Activated CD4-positive, alpha-beta memory T cell treated with anti-CD3 and anti-CD28 coated beads for 36 hours (primary cell): ENCODE data around the gene FNDC1. TPM values are rescaled to one million over a fixed set of nuclear protein-coding genes. Genes with fewer than 3 reads are reported as not detected.

Source experiments
- CTCF ChIA-PET: fragments of 350-600 bp; sonication (Branson Sonifier 250); formaldehyde crosslinking; loops from one replicate; lab custom pipeline; 2021; ENCODE audit warnings: antibody characterized with exemption, inconsistent platforms; lab: Charles Lee
- POLR2A ChIA-PET: fragments of 350-600 bp; sonication (Branson Sonifier 250); formaldehyde crosslinking; loops from one replicate; lab custom pipeline; 2021; ENCODE audit warnings: antibody characterized with exemption; lab: Charles Lee
- DNase-seq: peaks from one replicate; pipeline ENCODE4 v3.0.0-alpha.2; 2020
- H3K27ac Mint-ChIP-seq: one replicate; pipeline ENCODE4 v1.8.0; 2021; ENCODE audit warnings: mixed read lengths
- H3K27me3 Mint-ChIP-seq: one replicate; pipeline ENCODE4 v1.8.0; 2021; ENCODE audit warnings: mixed read lengths
- H3K36me3 Mint-ChIP-seq: one replicate; pipeline ENCODE4 v1.8.0; 2021; ENCODE audit warnings: mixed read lengths
- H3K4me1 Mint-ChIP-seq: one replicate; pipeline ENCODE4 v1.8.0; 2021; ENCODE audit warnings: low read depth, mixed read lengths
- H3K4me3 Mint-ChIP-seq: one replicate; pipeline ENCODE4 v1.8.0; 2021; ENCODE audit warnings: mild to moderate bottlenecking, mixed read lengths
- H3K9me3 Mint-ChIP-seq: one replicate; pipeline ENCODE4 v1.8.0; 2021; ENCODE audit warnings: mixed read lengths
- intact Hi-C: fragments of 100-400 bp; cut with micrococcal nuclease; formaldehyde crosslinking; loops from one replicate; pipeline ENCODE4 v1.15.1; 2023
- total RNA-seq, 2 experiments: library from RNA; stranded (reverse); gene quantifications; one replicate each; pipeline ENCODE4 v1.2.3, GENCODE V29; 2021

Gene FNDC1
- total RNA-seq, 2 experiments from 2014 or later, result not detected

GRCh38 chr6:159132664-159133063 is 36.5 kb upstream of the FNDC1 start:
- no peaks in the 10 kb centered on the region for H3K9me3 Mint-ChIP-seq
- H3K27ac Mint-ChIP-seq, result no peak overlapping the region
- H3K36me3 Mint-ChIP-seq, result no peaks in the 10 kb centered on the region
- CTCF ChIA-PET, result interaction anchor here (7.6 to 10.7 kb wide), 2 partner anchors 23 to 126 kb away, joined by 111 to 248 read pairs; no protein-coding TSS in a partner anchor
- POLR2A ChIA-PET, result no interaction called here
- no peaks in the 10 kb centered on the region for H3K4me1 Mint-ChIP-seq
- H3K4me3 Mint-ChIP-seq, result no peak overlapping the region
- peaks cover 1% of the 10 kb centered on the region for H3K27me3 Mint-ChIP-seq
- intact Hi-C loops, result no loop called here
- DNase-seq, result no peak

GRCh38 chr6:159134701-159135364 is 34.4 kb upstream of the FNDC1 start:
- POLR2A ChIA-PET, result interaction anchor here (0.6 kb wide), 1 partner anchor 117 kb away, joined by 3 read pairs; no protein-coding TSS in a partner anchor
- intact Hi-C loops, result loop anchor here (1.0 kb wide), 2 partner anchors 25 to 127 kb away; no protein-coding TSS in a partner anchor

GRCh38 chr6:159137676-159138075 is 31.5 kb upstream of the FNDC1 start:
- ChIA-PET CTCF (interaction anchor here (1.1 to 10.7 kb wide), 4 partner anchors 12 to 131 kb away, joined by 3 to 248 read pairs (median 58); no protein-coding TSS in a partner anchor), POLR2A (no interaction called here)
- H3K27me3 Mint-ChIP-seq, result peaks cover 10% of the 10 kb centered on the region
- H3K27ac Mint-ChIP-seq, result no peak overlapping the region
- no peak overlapping the region for H3K4me3 Mint-ChIP-seq
- no peaks in the 10 kb centered on the region for H3K9me3 Mint-ChIP-seq
- DNase-seq, result no peak
- intact Hi-C loops, result no loop called here
- no peaks in the 10 kb centered on the region for H3K4me1 Mint-ChIP-seq
- no peaks in the 10 kb centered on the region for H3K36me3 Mint-ChIP-seq

More at GRCh38 chr6:159134701-159135364, 34.4 kb upstream of the FNDC1 start:
- peak; percentile 85 for DNase-seq
- peaks cover 7% of the 10 kb centered on the region for H3K27me3 Mint-ChIP-seq
- no peaks in the 10 kb centered on the region for H3K4me1 Mint-ChIP-seq
- H3K27ac Mint-ChIP-seq, result no peak overlapping the region
- no peak overlapping the region for H3K4me3 Mint-ChIP-seq
- H3K36me3 Mint-ChIP-seq, result no peaks in the 10 kb centered on the region
- H3K9me3 Mint-ChIP-seq, result no peaks in the 10 kb centered on the region
- CTCF ChIA-PET, result interaction anchor here (0.5 to 10.7 kb wide), 57 partner anchors 9 to 1457 kb away, joined by 3 to 248 read pairs (median 4); partner anchors contain the start of genes RSPH3 and TAGAP

GRCh38 chr6:159142531-159142930 is 26.7 kb upstream of the FNDC1 start:
- intact Hi-C loops, result no loop called here
- H3K36me3 Mint-ChIP-seq, result no peaks in the 10 kb centered on the region
- no peaks in the 10 kb centered on the region for H3K9me3 Mint-ChIP-seq
- H3K27ac Mint-ChIP-seq, result no peak overlapping the region
- no peaks in the 10 kb centered on the region for H3K4me1 Mint-ChIP-seq
- no peak overlapping the region for H3K4me3 Mint-ChIP-seq
- POLR2A ChIA-PET, result no interaction called here
- peaks cover 14% of the 10 kb centered on the region for H3K27me3 Mint-ChIP-seq
- CTCF ChIA-PET, result interaction anchor here (0.6 to 5.7 kb wide), 3 partner anchors 7 to 38 kb away, joined by 3 to 43 read pairs (median 5); no protein-coding TSS in a partner anchor
- no peak for DNase-seq

- ChIA-PET CTCF (interaction anchor here (1.3 to 2.0 kb wide), 3 partner anchors 10 to 140 kb away, joined by 3 to 6 read pairs (median 5); no protein-coding TSS in a partner anchor), POLR2A (no interaction called here)
- Mint-ChIP-seq H3K36me3 (no peaks in the 10 kb centered on the region), H3K4me3 (no peak overlapping the region), H3K4me1 (peaks cover 1% of the 10 kb centered on the region), H3K9me3 (no peaks in the 10 kb centered on the region), H3K27me3 (peaks cover 6% of the 10 kb centered on the region), H3K27ac (no peak overlapping the region)
- intact Hi-C loops, result no loop called here
- DNase-seq, result no peak
Observed at GRCh38 chr6:159148641-159149040, 20.6 kb upstream of the FNDC1 start.

GRCh38 chr6:159149641-159150040 is 19.6 kb upstream of the FNDC1 start:
- peaks cover 1% of the 10 kb centered on the region for H3K4me1 Mint-ChIP-seq
- intact Hi-C loops, result no loop called here
- ChIA-PET POLR2A (interaction anchor here (0.6 kb wide), 1 partner anchor 913 kb away, joined by 3 read pairs; no protein-coding TSS in a partner anchor), CTCF (interaction anchor here (0.7 to 2.0 kb wide), 5 partner anchors 11 to 139 kb away, joined by 3 to 5 read pairs (median 3); no protein-coding TSS in a partner anchor)
- no peaks in the 10 kb centered on the region for H3K36me3 Mint-ChIP-seq
- no peaks in the 10 kb centered on the region for H3K9me3 Mint-ChIP-seq
- H3K4me3 Mint-ChIP-seq, result no peak overlapping the region
- peaks cover 6% of the 10 kb centered on the region for H3K27me3 Mint-ChIP-seq
- no peak overlapping the region for H3K27ac Mint-ChIP-seq
- DNase-seq, result no peak

- peak; percentile 64 for DNase-seq
- CTCF ChIA-PET, result interaction anchor here (0.6 to 1.9 kb wide), 11 partner anchors 8 to 800 kb away, joined by 3 to 9 read pairs (median 3); no protein-coding TSS in a partner anchor
- peaks cover 5% of the 10 kb centered on the region for H3K27me3 Mint-ChIP-seq
- H3K9me3 Mint-ChIP-seq, result peaks cover 12% of the 10 kb centered on the region
- no peak overlapping the region for H3K27ac Mint-ChIP-seq
- peaks cover 3% of the 10 kb centered on the region for H3K36me3 Mint-ChIP-seq
- H3K4me3 Mint-ChIP-seq, result no peak overlapping the region
- intact Hi-C loops, result no loop called here
- peaks cover 1% of the 10 kb centered on the region for H3K4me1 Mint-ChIP-seq
- POLR2A ChIA-PET, result no interaction called here
Observed at GRCh38 chr6:159151266-159151855, 17.8 kb upstream of the FNDC1 start.

- Mint-ChIP-seq H3K27me3 (peaks cover 1% of the 10 kb centered on the region), H3K27ac (no peak overlapping the region), H3K36me3 (peaks cover 3% of the 10 kb centered on the region), H3K4me3 (no peak overlapping the region), H3K4me1 (peaks cover 1% of the 10 kb centered on the region), H3K9me3 (peaks cover 18% of the 10 kb centered on the region)
- DNase-seq, result no peak
- intact Hi-C loops, result no loop called here
- CTCF ChIA-PET, result interaction anchor here (0.6 to 1.9 kb wide), 11 partner anchors 8 to 799 kb away, joined by 3 to 9 read pairs (median 3); no protein-coding TSS in a partner anchor
- POLR2A ChIA-PET, result no interaction called here
Observed at GRCh38 chr6:159152041-159152440, 17.2 kb upstream of the FNDC1 start.

GRCh38 chr6:159152782-159153181 is 16.4 kb upstream of the FNDC1 start:
- Mint-ChIP-seq H3K9me3 (peaks cover 22% of the 10 kb centered on the region), H3K27ac (no peak overlapping the region), H3K27me3 (peaks cover 5% of the 10 kb centered on the region), H3K4me1 (peaks cover 1% of the 10 kb centered on the region), H3K36me3 (peaks cover 3% of the 10 kb centered on the region), H3K4me3 (no peak overlapping the region)
- intact Hi-C loops, result no loop called here
- CTCF ChIA-PET, result no interaction called here
- POLR2A ChIA-PET, result no interaction called here
- no peak for DNase-seq

- Mint-ChIP-seq H3K9me3 (peaks cover 22% of the 10 kb centered on the region), H3K27ac (no peak overlapping the region), H3K36me3 (peaks cover 3% of the 10 kb centered on the region), H3K4me3 (no peak overlapping the region), H3K4me1 (peaks cover 1% of the 10 kb centered on the region), H3K27me3 (peaks cover 7% of the 10 kb centered on the region)
- DNase-seq, result no peak
- intact Hi-C loops, result no loop called here
- POLR2A ChIA-PET, result no interaction called here
- CTCF ChIA-PET, result interaction anchor here (1.7 kb wide), 1 partner anchor 46 kb away, joined by 4 read pairs; no protein-coding TSS in a partner anchor
Observed at GRCh38 chr6:159155679-159156078, 13.5 kb upstream of the FNDC1 start.

- intact Hi-C loops, result no loop called here
Observed at GRCh38 chr6:159156089-159156488, 13.1 kb upstream of the FNDC1 start.

GRCh38 chr6:159157431-159157830 is 11.8 kb upstream of the FNDC1 start:
- ChIA-PET CTCF (interaction anchor here (1.7 kb wide), 1 partner anchor 47 kb away, joined by 4 read pairs; no protein-coding TSS in a partner anchor), POLR2A (no interaction called here)
- Mint-ChIP-seq H3K27me3 (peaks cover 7% of the 10 kb centered on the region), H3K4me3 (no peak overlapping the region), H3K9me3 (peaks cover 22% of the 10 kb centered on the region), H3K4me1 (no peaks in the 10 kb centered on the region), H3K27ac (no peak overlapping the region), H3K36me3 (peaks cover 3% of the 10 kb centered on the region)
- no peak for DNase-seq
- intact Hi-C loops, result no loop called here

More at GRCh38 chr6:159156089-159156488, 13.1 kb upstream of the FNDC1 start:
- ChIA-PET CTCF (interaction anchor here (1.7 kb wide), 1 partner anchor 46 kb away, joined by 4 read pairs; no protein-coding TSS in a partner anchor), POLR2A (no interaction called here)
- H3K9me3 Mint-ChIP-seq, result peaks cover 22% of the 10 kb centered on the region
- no peak for DNase-seq
- H3K27me3 Mint-ChIP-seq, result peaks cover 7% of the 10 kb centered on the region
- no peak overlapping the region for H3K4me3 Mint-ChIP-seq
- peaks cover 1% of the 10 kb centered on the region for H3K4me1 Mint-ChIP-seq
- H3K27ac Mint-ChIP-seq, result no peak overlapping the region
- peaks cover 3% of the 10 kb centered on the region for H3K36me3 Mint-ChIP-seq
